Activated CD4-positive, alpha-beta T cell treated with anti-CD3 and anti-CD28 coated beads, Interleukin-2, amount 10 ng/mL, durations not matched to agents 24 days and 14 days (primary cell): ENCODE data around the gene CRISPLD2. TPM values are rescaled to one million over a fixed set of nuclear protein-coding genes. Genes with fewer than 3 reads are reported as not detected.

Experiments
- DNase-seq: peaks from one replicate; pipeline ENCODE4 v3.0.0; 2022
- H3K27ac Mint-ChIP-seq: one replicate; pipeline ENCODE4 v1.8.0; 2022; ENCODE audit warnings: mild to moderate bottlenecking, mixed read lengths
- H3K27me3 Mint-ChIP-seq: one replicate; pipeline ENCODE4 v1.8.0; 2022; ENCODE audit warnings: mixed read lengths
- H3K36me3 Mint-ChIP-seq: one replicate; pipeline ENCODE4 v1.8.0; 2022; ENCODE audit warnings: low read depth, mild to moderate bottlenecking, mixed read lengths
- H3K4me1 Mint-ChIP-seq: one replicate; pipeline ENCODE4 v1.8.0; 2021; ENCODE audit warnings: mixed read lengths
- H3K4me3 Mint-ChIP-seq: one replicate; pipeline ENCODE4 v1.8.0; 2022; ENCODE audit warnings: mild to moderate bottlenecking, moderate library complexity, mixed read lengths
- H3K9me3 Mint-ChIP-seq: one replicate; pipeline ENCODE4 v1.8.0; 2021; ENCODE audit warnings: mixed read lengths
- intact Hi-C: fragments of 100-400 bp; cut with micrococcal nuclease; formaldehyde crosslinking; loops from one replicate; pipeline ENCODE4 v1.15.1; 2023
- total RNA-seq: library from RNA; stranded (reverse); gene quantifications from 2 replicates; pipeline ENCODE4 v1.2.3, GENCODE V29; 2022

CRISPLD2 gene
- total RNA-seq, 1 donor from 2014 or later = 0.19 TPM

- Mint-ChIP-seq H3K4me1 (no peaks in the 10 kb centered on the region), H3K9me3 (peaks cover 4% of the 10 kb centered on the region)
Observed at GRCh38 chr16:84940670-84941551, 121.1 kb downstream of the CRISPLD2 start.

GRCh38 chr16:84941921-84942320, 122.1 kb downstream of the CRISPLD2 start:
- no peak overlapping the region for H3K27ac Mint-ChIP-seq
- no peaks in the 10 kb centered on the region for H3K4me1 Mint-ChIP-seq
- H3K27me3 Mint-ChIP-seq = peaks cover 8% of the 10 kb centered on the region
- intact Hi-C loops = no loop called here
- H3K9me3 Mint-ChIP-seq = peaks cover 4% of the 10 kb centered on the region
- H3K36me3 Mint-ChIP-seq = no peaks in the 10 kb centered on the region
- no peak overlapping the region for H3K4me3 Mint-ChIP-seq
- DNase-seq = no peak

More at GRCh38 chr16:84940670-84941551, 121.1 kb downstream of the CRISPLD2 start:
- Mint-ChIP-seq H3K27me3 (peaks cover 8% of the 10 kb centered on the region), H3K27ac (no peak overlapping the region), H3K4me3 (no peak overlapping the region), H3K36me3 (no peaks in the 10 kb centered on the region)
- no peak for DNase-seq
- intact Hi-C loops = no loop called here

GRCh38 chr16:84942786-84943185, 123.0 kb downstream of the CRISPLD2 start:
- H3K27ac Mint-ChIP-seq = no peak overlapping the region
- H3K36me3 Mint-ChIP-seq = no peaks in the 10 kb centered on the region
- H3K4me1 Mint-ChIP-seq = no peaks in the 10 kb centered on the region
- no peak overlapping the region for H3K4me3 Mint-ChIP-seq
- intact Hi-C loops = no loop called here
- DNase-seq = no peak
- H3K27me3 Mint-ChIP-seq = peaks cover 7% of the 10 kb centered on the region
- H3K9me3 Mint-ChIP-seq = peaks cover 4% of the 10 kb centered on the region

GRCh38 chr16:84943620-84944019, 123.8 kb downstream of the CRISPLD2 start:
- H3K4me3 Mint-ChIP-seq = no peak overlapping the region
- H3K4me1 Mint-ChIP-seq = no peaks in the 10 kb centered on the region
- H3K9me3 Mint-ChIP-seq = peaks cover 4% of the 10 kb centered on the region
- no peak overlapping the region for H3K27ac Mint-ChIP-seq
- intact Hi-C loops = no loop called here
- no peak for DNase-seq
- H3K36me3 Mint-ChIP-seq = no peaks in the 10 kb centered on the region
- H3K27me3 Mint-ChIP-seq = peaks cover 7% of the 10 kb centered on the region

GRCh38 chr16:84947022-84947421, 127.2 kb downstream of the CRISPLD2 start:
- Mint-ChIP-seq H3K9me3 (peaks cover 4% of the 10 kb centered on the region), H3K4me3 (no peak overlapping the region), H3K36me3 (no peaks in the 10 kb centered on the region), H3K4me1 (no peaks in the 10 kb centered on the region), H3K27ac (no peak overlapping the region), H3K27me3 (peaks cover 10% of the 10 kb centered on the region)
- DNase-seq = no peak
- intact Hi-C loops = no loop called here

- Mint-ChIP-seq H3K9me3 (peaks cover 4% of the 10 kb centered on the region), H3K36me3 (no peaks in the 10 kb centered on the region), H3K27ac (no peak overlapping the region), H3K4me1 (no peaks in the 10 kb centered on the region), H3K27me3 (peaks cover 8% of the 10 kb centered on the region), H3K4me3 (no peak overlapping the region)
- DNase-seq = no peak
- intact Hi-C loops = no loop called here
Observed at GRCh38 chr16:84947996-84948850, 128.4 kb downstream of the CRISPLD2 start.

GRCh38 chr16:84948851-84949610, 129.2 kb downstream of the CRISPLD2 start:
- no peak for DNase-seq
- Mint-ChIP-seq H3K4me3 (no peak overlapping the region), H3K4me1 (no peaks in the 10 kb centered on the region), H3K36me3 (no peaks in the 10 kb centered on the region), H3K27me3 (peaks cover 8% of the 10 kb centered on the region), H3K9me3 (peaks cover 4% of the 10 kb centered on the region), H3K27ac (no peak overlapping the region)
- intact Hi-C loops = no loop called here

GRCh38 chr16:84949772-84950436, 130.1 kb downstream of the CRISPLD2 start:
- Mint-ChIP-seq H3K27ac (no peak overlapping the region), H3K27me3 (peaks cover 3% of the 10 kb centered on the region), H3K4me3 (no peak overlapping the region), H3K4me1 (no peaks in the 10 kb centered on the region), H3K9me3 (peaks cover 4% of the 10 kb centered on the region), H3K36me3 (no peaks in the 10 kb centered on the region)
- no peak for DNase-seq
- intact Hi-C loops = no loop called here

GRCh38 chr16:84950906-84951305, 131.1 kb downstream of the CRISPLD2 start:
- H3K4me1 Mint-ChIP-seq = no peaks in the 10 kb centered on the region
- intact Hi-C loops = no loop called here
- DNase-seq = peak; percentile 73

GRCh38 chr16:84952335-84953189, 132.8 kb downstream of the CRISPLD2 start:
- Mint-ChIP-seq H3K4me3 (no peak overlapping the region), H3K4me1 (no peaks in the 10 kb centered on the region), H3K27me3 (peaks cover 3% of the 10 kb centered on the region), H3K27ac (no peak overlapping the region), H3K9me3 (no peaks in the 10 kb centered on the region), H3K36me3 (no peaks in the 10 kb centered on the region)
- peak; percentile 92 for DNase-seq
- intact Hi-C loops = loop anchor here (1.0 kb wide), 3 partner anchors 27 to 329 kb away; no protein-coding TSS in a partner anchor

More at GRCh38 chr16:84950906-84951305, 131.1 kb downstream of the CRISPLD2 start:
- Mint-ChIP-seq H3K9me3 (no peaks in the 10 kb centered on the region), H3K27me3 (peaks cover 3% of the 10 kb centered on the region), H3K4me3 (no peak overlapping the region), H3K36me3 (no peaks in the 10 kb centered on the region), H3K27ac (no peak overlapping the region)

- Mint-ChIP-seq H3K36me3 (no peaks in the 10 kb centered on the region), H3K9me3 (no peaks in the 10 kb centered on the region), H3K4me3 (no peak overlapping the region), H3K4me1 (no peaks in the 10 kb centered on the region), H3K27me3 (peaks cover 3% of the 10 kb centered on the region), H3K27ac (no peak overlapping the region)
- intact Hi-C loops = no loop called here
- DNase-seq = no peak
Observed at GRCh38 chr16:84953190-84953746, 133.5 kb downstream of the CRISPLD2 start.

GRCh38 chr16:84955427-84955826, 135.6 kb downstream of the CRISPLD2 start:
- no peaks in the 10 kb centered on the region for H3K9me3 Mint-ChIP-seq
- intact Hi-C loops = no loop called here
- H3K4me1 Mint-ChIP-seq = no peaks in the 10 kb centered on the region
- no peak overlapping the region for H3K4me3 Mint-ChIP-seq
- DNase-seq = no peak
- H3K27me3 Mint-ChIP-seq = peaks cover 2% of the 10 kb centered on the region
- no peaks in the 10 kb centered on the region for H3K36me3 Mint-ChIP-seq
- H3K27ac Mint-ChIP-seq = no peak overlapping the region
